OCI-LY1 (cell line): Measurements from ENCODE around the gene CAMTA1.

Experiments used
- H2AFZ ChIP-seq: fragments of 200-600 bp; sonication (generic), shearing (Covaris generic); 2 replicates; pipeline ENCODE4 v1.6.0; 2014; ENCODE audit warnings: antibody characterized with exemption, mild to moderate bottlenecking, low read length
- H3F3A ChIP-seq: fragments of 200-600 bp; sonication (generic), shearing (Covaris generic); 2 replicates; pipeline ENCODE4 v1.6.0; 2014; ENCODE audit warnings: mild to moderate bottlenecking, antibody characterized with exemption, low read length, moderate library complexity; ENCODE audit not compliant: insufficient read depth
- H3K27ac ChIP-seq: fragments of 200-600 bp; sonication (generic); 2 replicates; pipeline ENCODE4 v1.5.1; 2014; ENCODE audit warnings: low read length, mixed run types, mild to moderate bottlenecking, low read depth; ENCODE audit not compliant: poor library complexity, severe bottlenecking
- H3K27me3 ChIP-seq: fragments of 200-600 bp; sonication (generic); 2 replicates; pipeline ENCODE4 v1.6.0; 2014; ENCODE audit warnings: antibody characterized with exemption, mild to moderate bottlenecking, low read length, moderate library complexity; ENCODE audit not compliant: insufficient read depth
- H3K36me3 ChIP-seq: fragments of 200-600 bp; sonication (generic); 2 replicates; pipeline ENCODE4 v1.6.1; 2014; ENCODE audit warnings: mild to moderate bottlenecking, antibody characterized with exemption, low read length, moderate library complexity, mixed read lengths; ENCODE audit not compliant: insufficient read depth
- H3K4me1 ChIP-seq: fragments of 200-600 bp; sonication (generic); 2 replicates; pipeline ENCODE4 v1.5.1; 2014; ENCODE audit warnings: mild to moderate bottlenecking, low read length, moderate library complexity; ENCODE audit not compliant: insufficient read depth, severe bottlenecking
- H3K4me2 ChIP-seq: fragments of 200-600 bp; sonication (generic), shearing (Covaris generic); 2 replicates; pipeline ENCODE4 v1.6.1; 2014; ENCODE audit warnings: low read length
- H3K4me3 ChIP-seq: fragments of 200-600 bp; sonication (generic); 2 replicates; pipeline ENCODE4 v1.5.1; 2014; ENCODE audit warnings: low read length, low read depth, mild to moderate bottlenecking, mixed read lengths; ENCODE audit not compliant: poor library complexity, severe bottlenecking
- H3K79me2 ChIP-seq: fragments of 200-600 bp; shearing (Covaris generic); 2 replicates; pipeline ENCODE4 v1.6.1; 2016; ENCODE audit warnings: mixed run types, low read length, mixed read lengths; ENCODE audit not compliant: insufficient read depth
- H3K9ac ChIP-seq: fragments of 200-600 bp; sonication (generic), shearing (Covaris generic); 2 replicates; pipeline ENCODE4 v1.6.1; 2014; ENCODE audit warnings: mild to moderate bottlenecking, low read length, mixed read lengths
- H3K9me2 ChIP-seq: fragments of 200-600 bp; sonication (generic), shearing (Covaris generic); 2 replicates; pipeline ENCODE4 v1.6.1; 2014; ENCODE audit warnings: low read depth, mild to moderate bottlenecking, low read length, mixed read lengths
- H3K9me3 ChIP-seq: fragments of 200-600 bp; shearing (Covaris generic); 2 replicates; pipeline ENCODE4 v1.6.1; 2014; ENCODE audit warnings: low read length, mixed read lengths
- H4K20me1 ChIP-seq: fragments of 200-600 bp; sonication (generic), shearing (Covaris generic); 2 replicates; pipeline ENCODE4 v1.6.0; 2016; ENCODE audit warnings: mild to moderate bottlenecking, low read length; ENCODE audit not compliant: insufficient read depth
- EZH2 ChIP-seq: fragments of 200-600 bp; sonication (generic), shearing (Covaris generic); IDR thresholded peaks from 2 replicates; pipeline ENCODE4 v1.8.0; 2017; ENCODE audit warnings: borderline replicate concordance, mixed run types, mild to moderate bottlenecking, antibody characterized with exemption, low read length, moderate library complexity, mixed read lengths
- TF ChIP-seq, protein P1 (sequence below): fragments of 200-600 bp; sonication (generic), shearing (Covaris generic); IDR thresholded peaks from 2 replicates; pipeline ENCODE4 v1.5.1; 2017; ENCODE audit warnings: mild to moderate bottlenecking, antibody characterized with exemption, low read length, moderate library complexity, mixed read lengths

CAMTA1 gene

DNA sequence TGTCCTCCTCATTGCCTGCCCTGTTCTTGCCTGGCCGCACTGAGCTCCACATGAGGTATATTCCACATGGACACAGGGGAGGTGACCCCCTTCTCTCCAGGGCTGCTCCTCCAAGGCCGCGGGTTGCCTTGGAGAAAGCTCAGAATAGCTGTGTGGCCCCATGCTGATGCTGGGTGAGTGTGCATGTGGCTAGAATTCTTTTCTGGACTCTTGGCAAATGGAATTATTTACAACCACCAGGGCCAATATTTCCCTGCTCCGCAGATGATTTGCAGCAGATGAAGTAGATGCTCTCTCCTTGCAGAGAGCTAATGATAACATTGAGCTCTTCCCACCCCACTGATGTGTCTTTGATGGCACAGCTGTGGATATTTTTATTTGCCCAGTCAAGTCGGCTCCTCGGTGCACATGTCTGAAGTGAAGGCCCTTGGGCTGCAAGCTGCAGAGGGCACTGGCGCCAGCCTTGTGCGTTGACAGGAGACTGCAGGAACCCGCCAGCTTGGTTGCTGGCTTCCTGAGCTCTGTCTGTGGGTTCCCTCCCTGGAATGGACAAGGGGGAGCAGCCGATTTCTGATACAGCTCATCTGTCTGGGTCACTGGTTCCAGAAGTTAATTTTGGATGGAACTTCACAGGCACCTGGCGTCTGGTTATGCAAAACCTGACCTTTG is 581.2 kb downstream of the CAMTA1 start:
- Histone ChIP-seq H4K20me1 (no peaks in the 10 kb centered on the region), H3K9me2 (no peaks in the 10 kb centered on the region), H3K27me3 (no peaks in the 10 kb centered on the region), H3K9ac (no peak overlapping the region), H3K36me3 (no peaks in the 10 kb centered on the region), H3F3A (no peaks in the 10 kb centered on the region), H3K79me2 (no peaks in the 10 kb centered on the region), H3K9me3 (no peaks in the 10 kb centered on the region), H3K27ac (no peak overlapping the region), H3K4me1 (no peaks in the 10 kb centered on the region), H3K4me2 (no peak overlapping the region), H2AFZ (no peak overlapping the region), H3K4me3 (no peak overlapping the region)
- TF ChIP-seq, protein P1, sequence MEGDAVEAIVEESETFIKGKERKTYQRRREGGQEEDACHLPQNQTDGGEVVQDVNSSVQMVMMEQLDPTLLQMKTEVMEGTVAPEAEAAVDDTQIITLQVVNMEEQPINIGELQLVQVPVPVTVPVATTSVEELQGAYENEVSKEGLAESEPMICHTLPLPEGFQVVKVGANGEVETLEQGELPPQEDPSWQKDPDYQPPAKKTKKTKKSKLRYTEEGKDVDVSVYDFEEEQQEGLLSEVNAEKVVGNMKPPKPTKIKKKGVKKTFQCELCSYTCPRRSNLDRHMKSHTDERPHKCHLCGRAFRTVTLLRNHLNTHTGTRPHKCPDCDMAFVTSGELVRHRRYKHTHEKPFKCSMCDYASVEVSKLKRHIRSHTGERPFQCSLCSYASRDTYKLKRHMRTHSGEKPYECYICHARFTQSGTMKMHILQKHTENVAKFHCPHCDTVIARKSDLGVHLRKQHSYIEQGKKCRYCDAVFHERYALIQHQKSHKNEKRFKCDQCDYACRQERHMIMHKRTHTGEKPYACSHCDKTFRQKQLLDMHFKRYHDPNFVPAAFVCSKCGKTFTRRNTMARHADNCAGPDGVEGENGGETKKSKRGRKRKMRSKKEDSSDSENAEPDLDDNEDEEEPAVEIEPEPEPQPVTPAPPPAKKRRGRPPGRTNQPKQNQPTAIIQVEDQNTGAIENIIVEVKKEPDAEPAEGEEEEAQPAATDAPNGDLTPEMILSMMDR = no peak
- no peak for TF ChIP-seq EZH2

DNA sequence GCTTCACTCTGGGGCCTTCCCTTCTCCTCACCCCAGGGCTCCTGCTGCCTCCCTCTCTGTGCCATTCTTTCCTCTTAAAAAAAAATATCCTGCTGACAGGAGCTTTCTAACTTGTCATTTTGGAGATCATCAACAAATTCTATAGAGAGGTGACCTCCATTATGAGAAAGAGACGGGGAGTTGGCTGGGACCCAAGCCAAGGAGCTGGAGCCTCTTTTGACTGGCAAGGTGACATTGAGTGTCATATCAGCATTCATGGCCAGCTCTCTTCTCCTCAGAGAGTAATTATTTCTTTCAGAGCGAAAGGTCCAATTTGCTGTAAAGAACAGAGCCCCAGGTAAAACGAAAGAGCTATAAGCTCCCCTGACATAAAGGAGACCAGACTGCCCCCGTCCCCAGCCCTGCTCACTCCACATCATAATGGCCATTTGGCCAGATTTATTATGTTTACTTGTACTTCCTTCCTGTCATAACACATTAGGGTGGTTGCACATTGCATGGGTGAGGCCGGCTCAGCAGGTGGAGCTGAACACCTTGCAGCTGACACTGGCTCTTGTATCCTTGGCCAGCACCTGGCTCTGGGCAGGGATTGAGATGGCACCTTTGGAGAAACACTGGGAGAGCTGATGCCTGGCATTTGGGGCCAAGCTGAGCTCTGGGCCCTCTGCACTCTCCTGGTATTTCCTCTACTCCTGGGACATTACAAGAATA is 581.9 kb downstream of the CAMTA1 start:
- Histone ChIP-seq H3F3A (no peaks in the 10 kb centered on the region), H3K9me3 (no peaks in the 10 kb centered on the region), H3K9me2 (no peaks in the 10 kb centered on the region), H2AFZ (no peak overlapping the region), H4K20me1 (no peaks in the 10 kb centered on the region), H3K36me3 (no peaks in the 10 kb centered on the region), H3K79me2 (no peaks in the 10 kb centered on the region), H3K4me3 (no peak overlapping the region), H3K9ac (no peak overlapping the region), H3K4me2 (no peak overlapping the region), H3K27me3 (no peaks in the 10 kb centered on the region; the same call in 1 of the 2 replicates), H3K27ac (no peak overlapping the region), H3K4me1 (no peaks in the 10 kb centered on the region)
- TF ChIP-seq, protein P1 = no peak
- no peak for TF ChIP-seq EZH2

DNA sequence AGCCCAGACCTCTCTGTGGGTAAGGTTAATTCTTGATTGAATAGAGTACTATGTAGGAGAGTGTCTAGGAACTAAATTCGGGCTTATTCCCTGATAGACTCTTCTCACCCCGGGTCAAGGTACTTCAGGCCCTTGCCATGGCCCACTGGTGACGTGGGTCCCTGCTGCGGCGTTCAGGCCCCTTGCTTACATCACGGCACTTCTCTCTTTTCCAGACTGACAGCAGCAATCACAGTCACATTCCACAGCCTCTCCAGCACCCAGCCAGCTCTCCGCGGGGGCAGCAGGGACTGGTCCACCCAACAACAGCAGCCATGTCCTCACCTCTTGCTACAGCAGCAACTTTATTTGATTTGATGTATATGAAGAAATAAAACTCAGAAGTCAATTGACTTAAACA is 584.6 kb downstream of the CAMTA1 start:
- H4K20me1 ChIP-seq = no peaks in the 10 kb centered on the region
- no peak for TF ChIP-seq EZH2
- TF ChIP-seq, protein P1 = no peak
- no peaks in the 10 kb centered on the region for H3F3A ChIP-seq
- no peak overlapping the region for H3K4me3 ChIP-seq
- peaks cover 6% of the 10 kb centered on the region; the same call in 1 of the 2 replicates for H3K27me3 ChIP-seq
- no peaks in the 10 kb centered on the region for H3K79me2 ChIP-seq
- H3K9me3 ChIP-seq = no peaks in the 10 kb centered on the region
- H3K9me2 ChIP-seq = no peaks in the 10 kb centered on the region
- no peak overlapping the region for H3K9ac ChIP-seq
- H2AFZ ChIP-seq = no peak overlapping the region
- H3K4me1 ChIP-seq = no peaks in the 10 kb centered on the region
- no peak overlapping the region for H3K27ac ChIP-seq
- no peaks in the 10 kb centered on the region for H3K36me3 ChIP-seq
- no peak overlapping the region for H3K4me2 ChIP-seq
